SU-DHL-6 (cell line): ENCODE data around the gene FGF19.

ENCODE experiments used
- H2AFZ ChIP-seq: fragments of 200-600 bp; sonication (generic); 2 replicates; pipeline ENCODE4 v1.6.1; 2014; ENCODE audit warnings: low read depth, mild to moderate bottlenecking, moderate library complexity, mixed read lengths, antibody characterized with exemption, low read length; ENCODE audit not compliant: severe bottlenecking
- H3F3A ChIP-seq: fragments of 200-600 bp; shearing (Covaris generic); 2 replicates; pipeline ENCODE4 v1.6.0; 2016; ENCODE audit warnings: antibody characterized with exemption, mild to moderate bottlenecking; ENCODE audit not compliant: insufficient read depth
- H3K27ac ChIP-seq: fragments of 200-600 bp; sonication (generic); 2 replicates; pipeline ENCODE4 v1.5.1; 2016; ENCODE audit warnings: low read depth, mild to moderate bottlenecking, low read length, moderate library complexity, mixed read lengths
- H3K27me3 ChIP-seq: fragments of 200-600 bp; sonication (generic), shearing (Covaris generic); 2 replicates; pipeline ENCODE4 v1.6.0; 2014; ENCODE audit warnings: mild to moderate bottlenecking, low read length
- H3K36me3 ChIP-seq: fragments of 200-600 bp; sonication (generic); 2 replicates; pipeline ENCODE4 v1.6.1; 2014; ENCODE audit warnings: mild to moderate bottlenecking, low read length, mixed read lengths
- H3K4me2 ChIP-seq: fragments of 300-600, 200-600 bp; shearing (Covaris generic), sonication (generic); 2 replicates; pipeline ENCODE4 v1.6.0; 2014; ENCODE audit warnings: low read length, low read depth, mild to moderate bottlenecking; ENCODE audit not compliant: poor library complexity, severe bottlenecking
- H3K4me3 ChIP-seq: fragments of 200-600 bp; sonication (generic); 2 replicates; pipeline ENCODE4 v1.5.1; 2014; ENCODE audit warnings: antibody characterized with exemption, low read length, mild to moderate bottlenecking, mixed read lengths; ENCODE audit not compliant: insufficient read depth, poor library complexity, severe bottlenecking
- H3K79me2 ChIP-seq: fragments of 200-600 bp; sonication (generic); 2 replicates; pipeline ENCODE4 v1.6.1; 2014; ENCODE audit warnings: mild to moderate bottlenecking, low read length, moderate library complexity; ENCODE audit not compliant: insufficient read depth
- H3K9ac ChIP-seq: fragments of 200-600 bp; sonication (generic); 2 replicates; pipeline ENCODE4 v1.7.0; 2014; ENCODE audit warnings: mild to moderate bottlenecking, low read length
- H3K9me2 ChIP-seq: fragments of 200-600 bp; sonication (generic); replicated peaks from 2 replicates; pipeline ENCODE4 v1.6.1; 2014; ENCODE audit warnings: low read length; ENCODE audit not compliant: insufficient read depth
- H3K9me3 ChIP-seq: fragments of 200-600 bp; sonication (generic); 2 replicates; pipeline ENCODE4 v1.6.1; 2014; ENCODE audit warnings: low read length, mixed read lengths; ENCODE audit not compliant: insufficient read depth
- H4K20me1 ChIP-seq: fragments of 200-600 bp; sonication (generic); 2 replicates; pipeline ENCODE4 v1.6.1; 2014; ENCODE audit warnings: low read depth, mild to moderate bottlenecking, antibody characterized with exemption, low read length, moderate library complexity, mixed read lengths
- CTCF ChIP-seq: fragments of 200-600 bp; sonication (generic); IDR thresholded peaks from one replicate; pipeline ENCODE4 v1.5.1; 2017; ENCODE audit warnings: antibody characterized with exemption, mild to moderate bottlenecking, low read length, moderate library complexity; ENCODE audit not compliant: insufficient read depth, poor library complexity, severe bottlenecking
- EZH2phosphoT487 ChIP-seq: fragments of 200-600 bp; sonication (generic), shearing (Covaris generic); conservative IDR thresholded peaks from 2 replicates; pipeline ENCODE4 v1.6.1; 2018; ENCODE audit warnings: mild to moderate bottlenecking, antibody characterized with exemption, low read length, moderate library complexity, mixed read lengths

FGF19 gene

GRCh38 chr11:69662806-69663205 lies 41.0 kb downstream of the FGF19 start:
- Histone ChIP-seq H2AFZ (no peak overlapping the region), H3K9me3 (no peaks in the 10 kb centered on the region), H3F3A (no peaks in the 10 kb centered on the region), H3K79me2 (no peaks in the 10 kb centered on the region), H3K27ac (no peak overlapping the region), H3K9me2 (no peaks in the 10 kb centered on the region), H3K4me2 (no peak overlapping the region), H3K36me3 (no peaks in the 10 kb centered on the region), H3K9ac (no peak overlapping the region), H3K4me3 (no peak overlapping the region), H3K27me3 (no peaks in the 10 kb centered on the region), H4K20me1 (no peaks in the 10 kb centered on the region)
- TF ChIP-seq EZH2phosphoT487: no peak
- no peak for TF ChIP-seq CTCF

- Histone ChIP-seq H3F3A (no peaks in the 10 kb centered on the region), H3K36me3 (no peaks in the 10 kb centered on the region), H3K27ac (no peak overlapping the region), H2AFZ (no peak overlapping the region), H3K4me2 (no peak overlapping the region), H4K20me1 (no peaks in the 10 kb centered on the region), H3K27me3 (no peaks in the 10 kb centered on the region), H3K9me2 (no peaks in the 10 kb centered on the region), H3K79me2 (no peaks in the 10 kb centered on the region), H3K9me3 (no peaks in the 10 kb centered on the region), H3K9ac (no peak overlapping the region), H3K4me3 (no peak overlapping the region)
- TF ChIP-seq CTCF (no peak), EZH2phosphoT487 (no peak)
Observed at GRCh38 chr11:69662021-69662698, 41.7 kb downstream of the FGF19 start.

- TF ChIP-seq CTCF (no peak), EZH2phosphoT487 (no peak)
- H4K20me1 ChIP-seq: no peaks in the 10 kb centered on the region
- H3K9ac ChIP-seq: no peak overlapping the region
- no peak overlapping the region for H3K27ac ChIP-seq
- H3K9me3 ChIP-seq: no peaks in the 10 kb centered on the region
- H3K9me2 ChIP-seq: no peaks in the 10 kb centered on the region
- H3F3A ChIP-seq: no peaks in the 10 kb centered on the region
- H3K36me3 ChIP-seq: no peaks in the 10 kb centered on the region
- no peaks in the 10 kb centered on the region for H3K79me2 ChIP-seq
- H2AFZ ChIP-seq: no peak overlapping the region
- no peak overlapping the region for H3K4me3 ChIP-seq
- no peak overlapping the region for H3K4me2 ChIP-seq
- no peaks in the 10 kb centered on the region for H3K27me3 ChIP-seq
Observed at GRCh38 chr11:69661413-69661715, 42.5 kb downstream of the FGF19 start.
